Measurements from ENCODE around the gene DLG5.

DLG5 gene

DNA sequence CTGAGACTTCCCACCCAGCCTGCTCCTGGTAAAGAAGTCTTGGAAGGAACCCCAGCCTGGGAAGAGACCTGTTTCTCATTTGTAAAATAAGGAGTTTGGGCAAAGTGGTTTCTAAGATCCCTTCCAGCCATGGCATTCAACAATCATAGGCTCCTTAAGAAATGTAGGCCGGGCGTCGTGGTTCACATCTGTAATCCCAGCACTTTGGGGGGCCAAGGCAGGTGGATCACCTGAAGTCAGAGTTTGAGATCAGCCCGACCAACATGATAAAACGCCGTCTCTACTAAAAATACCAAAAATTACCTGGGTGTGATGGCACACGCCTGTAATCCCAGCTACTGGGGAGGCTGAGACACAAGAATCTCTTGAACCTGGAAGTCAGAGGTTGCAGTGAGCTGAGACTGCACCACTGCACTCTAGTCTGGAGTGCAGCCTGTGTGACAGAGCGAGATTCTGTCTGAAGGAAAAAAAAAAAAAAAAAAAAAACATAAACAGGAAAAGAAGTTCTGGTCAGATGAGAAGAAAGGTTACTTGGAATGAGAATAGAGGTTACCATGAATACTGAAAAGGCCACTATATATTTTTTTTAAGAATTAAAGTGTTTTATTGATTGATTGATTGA lies 15.9 kb downstream of the DLG5 start:
- peak overlapping the region; percentile 23; the same call in 1 of the 2 replicates for H3K27ac ChIP-seq
- TF ChIP-seq ZFX (IDR thresholded peaks at IDR 0.05) = no peak
- TF ChIP-seq, protein P1, sequence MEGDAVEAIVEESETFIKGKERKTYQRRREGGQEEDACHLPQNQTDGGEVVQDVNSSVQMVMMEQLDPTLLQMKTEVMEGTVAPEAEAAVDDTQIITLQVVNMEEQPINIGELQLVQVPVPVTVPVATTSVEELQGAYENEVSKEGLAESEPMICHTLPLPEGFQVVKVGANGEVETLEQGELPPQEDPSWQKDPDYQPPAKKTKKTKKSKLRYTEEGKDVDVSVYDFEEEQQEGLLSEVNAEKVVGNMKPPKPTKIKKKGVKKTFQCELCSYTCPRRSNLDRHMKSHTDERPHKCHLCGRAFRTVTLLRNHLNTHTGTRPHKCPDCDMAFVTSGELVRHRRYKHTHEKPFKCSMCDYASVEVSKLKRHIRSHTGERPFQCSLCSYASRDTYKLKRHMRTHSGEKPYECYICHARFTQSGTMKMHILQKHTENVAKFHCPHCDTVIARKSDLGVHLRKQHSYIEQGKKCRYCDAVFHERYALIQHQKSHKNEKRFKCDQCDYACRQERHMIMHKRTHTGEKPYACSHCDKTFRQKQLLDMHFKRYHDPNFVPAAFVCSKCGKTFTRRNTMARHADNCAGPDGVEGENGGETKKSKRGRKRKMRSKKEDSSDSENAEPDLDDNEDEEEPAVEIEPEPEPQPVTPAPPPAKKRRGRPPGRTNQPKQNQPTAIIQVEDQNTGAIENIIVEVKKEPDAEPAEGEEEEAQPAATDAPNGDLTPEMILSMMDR (conservative IDR thresholded peaks at IDR 0.05) = no peak

DNA sequence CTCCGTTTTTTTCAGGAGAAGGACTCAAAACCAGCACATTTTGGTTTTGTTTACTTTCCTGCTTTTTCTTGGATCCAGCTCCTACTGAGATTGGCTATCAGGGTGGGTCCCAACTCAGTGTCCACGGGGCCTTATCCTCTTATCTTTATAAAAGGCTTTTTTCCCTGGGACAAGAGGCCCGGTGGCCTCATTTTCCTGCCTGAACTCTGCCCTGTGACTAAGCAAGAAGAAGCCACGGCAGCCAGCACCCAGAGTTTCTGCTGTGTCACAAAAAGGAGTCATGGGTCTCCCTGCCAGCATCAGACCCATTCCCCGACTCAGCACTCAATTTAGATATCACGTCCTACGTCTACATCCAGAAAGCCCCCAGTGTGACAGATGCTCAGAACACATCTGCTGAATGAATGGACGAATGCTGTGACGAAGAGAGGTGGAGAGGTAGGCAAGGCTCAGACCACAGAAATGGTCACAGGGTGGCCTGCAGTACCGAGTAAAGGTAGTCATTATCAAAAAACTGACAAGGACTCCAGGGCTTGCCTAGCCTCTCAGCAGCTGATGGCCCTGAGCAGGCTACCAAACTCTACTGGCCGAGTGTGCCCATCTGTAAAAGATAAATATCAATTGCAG lies 16.7 kb downstream of the DLG5 start:
- peak overlapping the region; percentile 23; the same call in 1 of the 2 replicates for H3K27ac ChIP-seq

DNA sequence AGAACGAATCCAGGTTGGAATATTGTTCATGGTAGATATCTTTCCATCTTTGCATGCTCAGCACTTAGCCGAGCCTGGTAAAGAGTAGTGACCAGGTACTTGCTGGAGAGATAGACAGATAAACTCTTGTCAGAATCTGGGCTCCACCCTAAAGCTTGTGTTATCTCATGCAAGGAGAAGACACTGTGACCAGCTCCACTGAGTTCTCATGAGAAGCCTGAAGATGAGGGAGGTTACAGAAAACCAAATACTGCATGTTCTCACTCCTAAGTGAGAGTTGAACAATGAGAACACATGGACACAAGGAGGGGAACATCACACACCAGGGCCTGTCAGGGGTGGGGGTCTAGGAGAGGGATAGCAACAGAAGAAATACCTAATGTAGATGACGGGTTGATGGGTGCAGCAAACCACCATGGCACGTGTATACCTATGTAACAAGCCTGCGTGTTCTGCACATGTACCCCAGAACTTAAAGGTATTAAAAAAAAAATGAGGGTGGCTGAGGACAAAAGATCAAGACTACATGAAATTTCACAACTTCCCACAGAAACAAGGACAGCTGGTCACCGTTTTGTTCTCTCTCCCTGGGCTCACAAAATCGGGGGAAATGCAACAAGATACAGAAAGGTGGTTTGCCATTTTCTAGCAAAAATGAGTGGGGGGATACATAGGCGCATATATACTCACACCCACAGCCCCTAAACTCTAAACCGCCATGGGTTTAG lies 17.4 kb downstream of the DLG5 start:
- H3K27ac ChIP-seq = peak overlapping the region; percentile 23; the same call in 1 of the 2 replicates
- TF ChIP-seq ZFX (IDR thresholded peaks at IDR 0.05) = no peak
- TF ChIP-seq, protein P1 (conservative IDR thresholded peaks at IDR 0.05) = no peak

More for the DNA sequence above, 16.7 kb downstream of the DLG5 start:
- no peak for TF ChIP-seq ZFX (IDR thresholded peaks at IDR 0.05)
- TF ChIP-seq, protein P1 (conservative IDR thresholded peaks at IDR 0.05) = no peak

DNA sequence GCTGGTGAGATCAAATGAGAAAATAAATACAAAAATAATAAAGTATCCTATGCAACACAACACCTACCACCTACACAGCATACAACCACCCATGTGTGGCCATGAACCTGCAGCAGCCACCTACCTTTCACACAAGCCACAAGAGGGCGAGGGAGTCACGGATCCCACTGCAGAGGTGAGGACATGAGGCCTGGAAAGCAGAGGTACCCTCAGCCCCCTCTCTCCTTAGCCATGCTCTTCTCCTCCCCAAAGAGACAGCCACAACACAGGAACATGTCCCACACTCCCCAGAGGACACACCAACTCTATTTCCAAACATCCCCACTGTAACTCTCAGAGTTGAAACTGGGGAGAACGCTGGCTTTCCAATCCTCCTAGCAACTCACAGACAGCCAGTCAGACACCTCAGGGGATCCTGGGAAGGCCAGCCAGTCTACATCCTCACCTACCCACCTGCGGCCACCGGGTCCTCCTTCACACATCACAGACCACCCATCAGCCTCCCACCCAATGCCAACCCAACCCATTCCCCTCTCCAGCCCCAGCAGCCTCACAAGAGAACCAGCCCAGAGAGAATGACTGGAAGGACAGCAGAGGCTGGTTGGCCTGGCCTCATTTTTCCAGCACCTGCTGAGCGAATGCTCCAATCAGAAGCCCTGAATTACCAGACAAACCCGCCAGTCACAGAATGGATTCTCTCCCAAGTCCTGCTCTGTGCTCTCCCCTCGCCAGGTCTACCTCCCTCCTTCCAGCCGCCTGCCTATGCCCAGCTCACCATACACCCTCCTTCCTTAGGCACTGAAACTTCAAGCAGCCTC lies 18.4 kb downstream of the DLG5 start:
- TF ChIP-seq, protein P1 (conservative IDR thresholded peaks at IDR 0.05) = no peak
- TF ChIP-seq ZFX (IDR thresholded peaks at IDR 0.05) = no peak
- H3K27ac ChIP-seq = peak overlapping the region; percentile 31; the same call in 1 of the 2 replicates

DNA sequence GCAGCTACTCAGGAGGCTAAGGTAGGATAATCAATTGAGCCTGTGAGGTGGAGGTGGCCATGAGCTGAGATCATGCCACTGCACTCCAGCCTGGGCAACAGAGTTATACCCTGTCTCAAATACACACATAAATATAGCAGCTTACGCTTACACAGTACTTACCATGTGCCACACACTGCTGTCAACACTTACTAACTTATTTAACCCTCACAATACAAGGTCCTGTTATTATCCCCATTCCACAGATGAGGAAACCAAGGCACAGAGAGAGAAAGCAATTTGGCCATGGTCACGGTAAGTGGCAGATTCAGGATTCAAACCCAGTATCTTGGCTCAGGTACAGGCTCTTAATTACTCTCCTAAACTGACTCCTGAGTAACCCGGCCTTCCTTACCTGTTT lies 19.1 kb downstream of the DLG5 start:
- TF ChIP-seq, protein P1 (conservative IDR thresholded peaks at IDR 0.05) = no peak
- TF ChIP-seq ZFX (IDR thresholded peaks at IDR 0.05) = no peak
- H3K27ac ChIP-seq = no peak overlapping the region

DNA sequence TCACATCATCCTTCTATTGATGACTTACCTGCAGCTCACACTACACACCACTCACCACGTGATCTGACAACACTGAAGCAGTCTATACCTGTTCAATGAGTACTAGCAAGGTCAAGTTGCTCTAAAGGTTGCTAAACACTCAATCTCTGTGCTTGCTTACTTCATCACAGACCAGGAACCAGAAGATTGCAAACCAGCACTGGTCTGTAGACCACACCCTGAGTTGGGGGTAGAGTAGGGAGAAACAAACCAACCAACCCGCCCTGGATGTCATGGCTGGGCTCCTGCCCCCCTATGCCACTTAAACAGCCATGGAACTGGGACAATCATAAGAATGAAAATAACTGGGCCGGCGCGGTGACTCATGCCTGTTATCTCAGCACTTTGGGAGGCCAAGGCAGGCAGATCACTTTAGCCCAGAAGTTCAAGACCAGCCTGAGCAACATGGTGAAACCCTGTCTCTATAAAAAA lies 19.6 kb downstream of the DLG5 start:
- no peak for TF ChIP-seq ZFX (IDR thresholded peaks at IDR 0.05)
- TF ChIP-seq, protein P1 (conservative IDR thresholded peaks at IDR 0.05) = no peak
- no peak overlapping the region for H3K27ac ChIP-seq
